Measurements from ENCODE around the gene FN3KRP.
A peak's percentile ranks its signal among the peaks of the same experiment; 100 is the strongest.
"Not testable (repeated sequence)": the region's sequence is repeated elsewhere in the genome, so short reads cannot be mapped to it uniquely, and the experiment has no call there.

FN3KRP gene

GRCh38 chr17:82745524-82745923, 29.0 kb downstream of the FN3KRP start:
- no peak for DNase-seq

GRCh38 chr17:82748756-82749155, 32.2 kb downstream of the FN3KRP start:
- no peak for DNase-seq

GRCh38 chr17:82750241-82750908, 33.9 kb downstream of the FN3KRP start:
- no peak for DNase-seq

GRCh38 chr17:82751171-82751570, 34.7 kb downstream of the FN3KRP start:
- DNase-seq: no peak

GRCh38 chr17:82751571-82752370, 35.3 kb downstream of the FN3KRP start, which contains the start of gene TBCD:
TSS of gene TBCD (plus strand) at chr17:82752065. CDS start at chr17:82752194, 129 bp downstream.
- DNase-seq: peak; percentile 84

GRCh38 chr17:82752371-82753200, 36.1 kb downstream of the FN3KRP start:
- no peak for DNase-seq

- no peak for DNase-seq
These were observed 36.6 kb downstream of the FN3KRP start for GRCh38 chr17:82753201-82753464.

GRCh38 chr17:82754297-82755208, 38.0 kb downstream of the FN3KRP start:
- no peak for DNase-seq

- DNase-seq: no peak
These were observed 39.7 kb downstream of the FN3KRP start for GRCh38 chr17:82756166-82756565.

- DNase-seq: no peak
These were observed 48.9 kb downstream of the FN3KRP start for GRCh38 chr17:82765371-82765770.

GRCh38 chr17:82767041-82767754, 50.7 kb downstream of the FN3KRP start:
- no peak for DNase-seq

- no peak for DNase-seq
These were observed 52.5 kb downstream of the FN3KRP start for GRCh38 chr17:82769041-82769440.

- no peak for DNase-seq
These were observed 55.5 kb downstream of the FN3KRP start for GRCh38 chr17:82772026-82772425.

GRCh38 chr17:82774456-82774855, 58.0 kb downstream of the FN3KRP start:
- not testable (repeated sequence) for DNase-seq

GRCh38 chr17:82775001-82775823, 58.7 kb downstream of the FN3KRP start:
- DNase-seq: peak; percentile 34

GRCh38 chr17:82776454-82776853, 59.9 kb downstream of the FN3KRP start:
- no peak for DNase-seq
